Esophagus (tissue), 2 donors: ENCODE measurements around the gene C1orf174. TPM values are rescaled to one million over a fixed set of nuclear protein-coding genes. Genes with fewer than 3 reads are reported as not detected.

Source experiments
- H3K27ac ChIP-seq, 2 donors: one replicate each; pipeline ENCODE4 v1.5.1; 2013; ENCODE audit warnings: low read depth in 2 of 2, mild to moderate bottlenecking in 2 of 2, inconsistent platforms in 1 of 2, low read length in 1 of 2, moderate library complexity in 1 of 2
- H3K27me3 ChIP-seq, 2 donors: one replicate each; pipeline ENCODE4 v1.6.1; 2013; ENCODE audit warnings: low read length in 2 of 2, control low read depth in 1 of 2, mild to moderate bottlenecking in 1 of 2; ENCODE audit not compliant: insufficient read depth in 2 of 2, control insufficient read depth in 1 of 2
- H3K36me3 ChIP-seq, 2 donors: one replicate each; pipeline ENCODE4 v1.6.1; 2013; ENCODE audit warnings: low read length in 1 of 2; ENCODE audit not compliant: control insufficient read depth in 2 of 2, insufficient read depth in 2 of 2
- H3K4me1 ChIP-seq, 2 donors: one replicate each; pipeline ENCODE4 v1.6.1; 2013; ENCODE audit warnings: low read length in 1 of 2; ENCODE audit not compliant: control insufficient read depth in 2 of 2, insufficient read depth in 2 of 2
- H3K4me3 ChIP-seq, 2 donors: one replicate each; pipeline ENCODE4 v1.5.1; 2013; ENCODE audit warnings: low read length in 2 of 2, mild to moderate bottlenecking in 2 of 2, low read depth in 1 of 2, moderate library complexity in 1 of 2
- H3K9me3 ChIP-seq, 2 donors: one replicate each; pipeline ENCODE4 v1.6.1; 2013; ENCODE audit warnings: mild to moderate bottlenecking in 2 of 2, low read depth in 1 of 2, low read length in 1 of 2, moderate library complexity in 1 of 2; ENCODE audit not compliant: control insufficient read depth in 2 of 2, insufficient read depth in 1 of 2
- WGBS, 2 donors: extraction: QIAGEN DNeasy Blood & Tissue Kit; methylation state at CpG; one replicate each; pipeline ENCODE4 v1.1.7; 2013; 5-methylcytosine and 5-hydroxymethylcytosine counted together
- polyA plus RNA-seq, 2 donors: library from polyadenylated mRNA; stranded (reverse); fragments of 200-250 nt; gene quantifications; one replicate each; pipeline ENCODE4 v1.2.3, GENCODE V29; 2013
- donor health status: healthy with polysubstance abuse.
- donor health status: Bipolar disorder and iron deficiency.

C1orf174 gene
- polyA plus RNA-seq, 2 donors = 10.7 to 11.6 TPM

DNA sequence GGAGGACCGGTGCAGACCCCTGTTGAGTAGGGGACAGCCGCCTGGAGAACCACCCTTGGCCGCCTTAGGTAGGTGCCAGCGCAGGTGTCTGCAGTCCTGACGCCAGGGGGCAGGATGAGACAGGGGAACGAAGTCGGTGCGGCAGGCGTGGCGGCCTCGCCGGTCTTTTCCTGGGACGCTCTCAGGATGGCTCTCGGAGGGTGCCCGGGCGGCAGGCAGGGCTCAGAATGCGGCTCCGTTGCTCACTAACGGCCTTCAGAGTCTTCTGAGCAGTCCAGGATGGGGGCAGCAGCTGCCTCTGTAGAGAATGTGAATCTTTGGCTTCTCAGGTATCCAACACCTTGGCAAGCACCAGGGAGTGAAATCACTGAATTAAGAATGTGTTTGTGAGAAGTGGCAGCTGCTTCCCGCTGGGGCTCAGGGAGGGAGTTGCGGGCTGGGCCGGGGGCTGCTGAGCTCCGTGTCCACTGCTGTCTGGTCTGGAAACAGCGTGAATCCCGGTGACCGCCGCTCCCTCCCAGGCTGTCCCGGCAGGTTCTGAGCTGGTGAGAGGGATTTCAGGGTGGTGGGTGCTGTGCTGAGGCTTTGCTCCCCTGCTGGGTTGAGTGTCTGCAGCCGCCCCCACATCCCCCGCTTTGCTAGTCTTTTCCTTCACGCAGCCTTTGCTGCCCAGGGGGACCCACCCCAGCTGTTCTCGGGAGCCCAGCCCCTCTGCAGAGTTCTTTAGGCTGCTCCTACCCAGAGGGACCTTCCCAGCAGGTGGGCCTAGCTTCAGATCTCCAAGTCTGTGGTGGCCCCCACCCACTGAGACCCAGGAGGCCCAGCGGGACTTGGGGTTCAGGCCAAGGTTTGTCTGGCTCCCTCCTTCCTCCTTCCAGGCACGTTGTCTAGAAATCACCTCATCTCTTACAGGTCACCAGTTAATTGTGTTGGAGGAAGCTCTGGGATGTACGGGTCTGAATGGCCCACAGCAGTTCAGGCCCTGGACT, 11.1 kb upstream of the C1orf174 start:
- H3K4me1 ChIP-seq = no peaks in the 10 kb centered on the region
- H3K27ac ChIP-seq = no peak overlapping the region
- no peaks in the 10 kb centered on the region for H3K27me3 ChIP-seq
- no peaks in the 10 kb centered on the region for H3K36me3 ChIP-seq
- 11 to 13% methylated on average over 34 to 35 of the region's 35 CpGs for WGBS, 2 donors
- no peaks in the 10 kb centered on the region for H3K9me3 ChIP-seq
- no peak overlapping the region for H3K4me3 ChIP-seq

DNA sequence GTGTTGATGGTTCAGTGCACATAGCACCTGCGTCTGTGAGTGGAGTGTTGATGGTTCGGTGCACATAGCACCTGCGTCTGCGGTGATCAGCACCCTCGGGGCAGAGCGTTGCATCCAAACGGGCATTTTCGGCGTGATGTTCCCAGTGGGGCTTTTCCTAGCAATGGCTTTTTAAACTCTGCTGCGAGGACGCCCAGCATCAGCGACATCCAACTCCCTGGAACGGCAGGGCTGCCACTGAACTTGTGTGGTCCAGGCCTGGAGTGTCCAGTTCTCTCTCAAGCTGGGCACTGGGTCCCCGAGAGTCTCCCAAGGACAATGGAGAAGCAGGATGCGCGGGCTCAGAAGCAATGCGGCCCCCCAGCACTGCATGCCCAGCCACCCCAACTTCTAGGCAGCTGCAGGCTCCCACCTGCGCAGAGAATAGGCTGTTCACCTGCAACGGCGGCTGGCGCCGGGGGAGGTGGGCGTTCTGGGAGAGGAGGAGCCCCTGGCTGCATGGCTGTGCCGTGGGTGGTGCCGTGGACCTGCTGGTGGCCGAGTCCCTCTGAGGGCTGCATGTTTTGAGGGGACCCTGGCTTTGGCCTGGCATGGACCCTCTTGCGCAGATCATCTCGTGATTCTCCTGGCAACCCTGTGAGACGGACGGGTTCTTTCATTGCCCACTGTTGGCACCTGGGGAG, 10.1 kb upstream of the C1orf174 start:
- H3K27ac ChIP-seq = no peak overlapping the region
- 81 to 86% methylated on average over 30 of the region's 30 CpGs for WGBS, 2 donors
- H3K4me3 ChIP-seq = no peak overlapping the region
- no peaks in the 10 kb centered on the region for H3K36me3 ChIP-seq
- H3K9me3 ChIP-seq = no peaks in the 10 kb centered on the region
- H3K4me1 ChIP-seq = no peaks in the 10 kb centered on the region
- no peaks in the 10 kb centered on the region for H3K27me3 ChIP-seq

GRCh38 chr1:3909615-3910014, 9.5 kb upstream of the C1orf174 start:
- Histone ChIP-seq H3K27me3 (no peaks in the 10 kb centered on the region), H3K9me3 (no peaks in the 10 kb centered on the region), H3K4me1 (no peaks in the 10 kb centered on the region), H3K27ac (no peak overlapping the region), H3K36me3 (no peaks in the 10 kb centered on the region), H3K4me3 (no peak overlapping the region)
- 74 to 77% methylated on average over 7 of the region's 7 CpGs for WGBS, 2 donors

DNA sequence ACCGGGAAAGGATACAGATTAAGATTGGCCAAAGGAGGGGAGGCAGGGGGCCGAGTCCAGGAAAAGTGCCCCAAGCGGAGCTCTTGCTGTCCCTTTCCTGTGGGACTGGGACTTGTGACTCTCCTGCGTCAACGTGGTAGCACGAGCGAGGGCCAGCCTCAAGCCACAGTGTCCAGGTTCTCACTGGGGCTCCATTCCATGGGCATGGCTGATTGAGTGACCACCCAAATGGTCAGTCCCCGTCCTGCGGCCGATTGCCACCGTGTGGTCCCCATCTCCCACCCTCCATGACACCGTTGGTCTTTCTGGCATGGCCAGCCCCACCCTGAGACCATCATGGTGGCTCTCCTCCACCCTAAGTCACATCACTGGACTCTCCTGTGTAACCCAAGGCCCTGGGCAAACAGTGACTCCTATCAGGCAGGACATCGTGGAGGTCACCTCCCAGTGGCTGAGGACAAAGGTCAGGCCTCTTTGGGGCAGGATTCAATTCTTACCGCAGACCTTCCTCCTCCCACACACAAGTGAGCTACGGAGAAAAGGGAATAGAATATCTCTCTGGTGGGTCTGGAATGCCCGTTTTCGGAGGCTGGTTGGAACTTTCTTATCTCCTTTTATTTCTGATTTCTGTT, 8.9 kb upstream of the C1orf174 start:
- Histone ChIP-seq H3K4me3 (no peak overlapping the region), H3K4me1 (no peaks in the 10 kb centered on the region)
- WGBS, 2 donors = 81% methylated on average over 17 of the region's 17 CpGs

GRCh38 chr1:3907621-3908165, 7.6 kb upstream of the C1orf174 start:
- no peaks in the 10 kb centered on the region for H3K9me3 ChIP-seq
- 83 to 86% methylated on average over 22 of the region's 22 CpGs for WGBS, 2 donors
- no peaks in the 10 kb centered on the region for H3K27me3 ChIP-seq
- H3K36me3 ChIP-seq = no peaks in the 10 kb centered on the region
- peaks cover 0 to 2% of the 10 kb centered on the region in 2 donors for H3K4me1 ChIP-seq
- H3K27ac ChIP-seq = no peak overlapping the region
- no peak overlapping the region for H3K4me3 ChIP-seq

More for the DNA sequence above, 8.9 kb upstream of the C1orf174 start:
- H3K27ac ChIP-seq = no peak overlapping the region
- H3K9me3 ChIP-seq = no peaks in the 10 kb centered on the region
- no peaks in the 10 kb centered on the region for H3K36me3 ChIP-seq
- no peaks in the 10 kb centered on the region for H3K27me3 ChIP-seq

DNA sequence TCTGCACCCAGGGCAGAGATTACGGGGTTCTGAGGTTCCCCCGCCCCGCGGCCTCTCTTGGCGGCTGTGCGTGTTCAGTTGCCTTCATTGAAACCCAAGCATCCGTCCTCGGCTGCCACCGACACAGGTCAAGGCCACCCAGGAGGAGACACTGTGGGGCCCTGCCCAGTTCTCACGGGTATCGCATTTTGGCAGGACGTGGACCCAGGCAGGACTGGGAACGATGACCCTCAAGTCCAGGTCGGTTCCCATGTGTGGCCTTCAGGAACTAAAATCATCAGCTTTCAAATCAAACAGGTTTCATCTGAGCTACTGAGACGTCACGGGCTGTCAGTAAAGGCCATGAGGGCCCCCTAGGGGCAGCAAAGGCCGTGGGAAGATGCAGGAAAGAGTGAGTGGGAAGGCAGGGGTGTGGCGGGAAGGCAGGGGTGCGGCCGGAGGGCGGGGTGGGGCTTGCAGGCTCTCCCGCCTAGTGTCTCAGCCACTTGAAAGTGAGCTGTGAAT, 7.0 kb upstream of the C1orf174 start:
- WGBS, 2 donors = 72 to 73% methylated on average over 20 to 22 of the region's 22 CpGs
- H3K36me3 ChIP-seq = no peaks in the 10 kb centered on the region

DNA sequence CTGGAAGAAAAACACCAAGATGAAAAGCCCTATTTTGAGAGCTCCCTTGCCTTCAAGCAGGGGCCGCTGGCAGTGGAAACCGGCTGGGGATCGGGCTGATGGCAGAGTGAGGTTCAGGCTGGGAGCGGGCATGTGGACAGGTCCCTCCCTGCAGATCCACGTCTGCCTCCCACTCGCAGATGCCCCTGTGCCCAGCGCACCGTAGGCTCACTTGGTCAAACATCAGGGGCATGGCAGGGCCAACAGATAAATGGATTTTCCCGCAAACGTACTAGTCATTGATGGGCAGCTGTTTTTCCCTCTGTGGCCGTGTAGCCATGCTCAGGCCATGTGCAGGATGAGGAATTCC, 6.6 kb upstream of the C1orf174 start:
- Histone ChIP-seq H3K4me3 (no peak overlapping the region), H3K27me3 (no peaks in the 10 kb centered on the region), H3K9me3 (no peaks in the 10 kb centered on the region), H3K36me3 (no peaks in the 10 kb centered on the region), H3K27ac (no peak overlapping the region), H3K4me1 (peaks cover 0 to 2% of the 10 kb centered on the region in 2 donors)
- WGBS, 2 donors = 85 to 90% methylated on average over 11 of the region's 11 CpGs

More for the DNA sequence above, 7.0 kb upstream of the C1orf174 start:
- Histone ChIP-seq H3K4me1 (peaks cover 0 to 2% of the 10 kb centered on the region in 2 donors), H3K27ac (no peak overlapping the region), H3K9me3 (no peaks in the 10 kb centered on the region), H3K27me3 (no peaks in the 10 kb centered on the region), H3K4me3 (no peak overlapping the region)

DNA sequence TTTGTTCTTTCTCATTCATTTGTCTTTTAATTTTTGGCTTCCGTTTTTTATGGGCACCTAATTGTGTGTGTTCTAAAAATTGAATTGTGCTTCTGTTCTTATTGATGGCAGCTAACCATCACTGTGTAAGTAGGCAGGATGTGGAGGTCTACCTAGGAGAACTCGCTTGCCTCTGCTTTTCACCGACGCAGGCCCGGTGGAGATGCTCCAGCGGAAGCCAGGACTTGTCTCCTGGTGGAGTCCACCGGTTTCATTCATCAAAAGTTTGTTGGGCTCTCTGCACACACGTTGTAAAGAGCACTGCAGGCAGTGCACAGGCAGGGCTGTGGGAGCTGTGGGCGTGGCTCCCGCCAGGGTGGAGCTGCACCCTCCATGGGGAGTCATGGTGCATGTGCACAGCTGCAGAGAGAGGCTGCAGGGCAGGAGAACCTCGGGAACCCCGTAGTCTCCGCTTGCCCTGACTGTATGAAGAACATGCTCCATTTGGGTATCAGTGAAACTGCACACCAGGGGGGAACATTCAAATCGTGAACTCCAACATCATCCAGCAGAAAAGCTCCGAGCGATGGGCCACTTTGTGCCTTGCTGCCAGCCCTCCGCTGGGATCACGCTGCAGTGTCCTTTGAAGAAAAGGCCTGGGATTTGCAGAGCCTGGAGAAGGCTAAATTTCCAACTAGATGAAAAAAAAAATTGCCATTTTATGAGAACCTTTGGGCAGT, 6.0 kb upstream of the C1orf174 start:
- Histone ChIP-seq H3K27ac (no peak overlapping the region), H3K27me3 (no peaks in the 10 kb centered on the region), H3K4me3 (no peak overlapping the region), H3K36me3 (no peaks in the 10 kb centered on the region), H3K9me3 (no peaks in the 10 kb centered on the region), H3K4me1 (peaks cover 0 to 2% of the 10 kb centered on the region in 2 donors)
- 82 to 85% methylated on average over 18 of the region's 18 CpGs for WGBS, 2 donors
